Coronary artery (tissue), 2 donors: ENCODE results near the gene APRT.
"Not testable (repeated sequence)": the region's sequence is repeated elsewhere in the genome, so short reads cannot be mapped to it uniquely, and the experiment has no call there.

Experiments
- DNase-seq: peaks from one replicate; pipeline ENCODE4 v3.0.0-alpha.2; 2017; ENCODE audit warnings: low spot score
- H3K27ac ChIP-seq, 2 donors: fragments of 200-600 bp; sonication (generic); one replicate each; pipeline ENCODE4 v1.5.1; 2016 to 2019
- H3K4me3 ChIP-seq: fragments of 200-600 bp; sonication (generic); 2 replicates; pipeline ENCODE4 v1.5.1; 2016; ENCODE audit warnings: mild to moderate bottlenecking, moderate library complexity
- CTCF ChIP-seq: fragments of 200-600 bp; sonication (generic); IDR thresholded peaks from one replicate; pipeline ENCODE4 v1.5.1; 2019; ENCODE audit warnings: antibody characterized with exemption

Gene APRT

GRCh38 chr16:88824256-88825077 lies 12.7 kb upstream of the APRT start:
- no peak for TF ChIP-seq CTCF
- no peak overlapping the region for H3K27ac ChIP-seq
- no peak for DNase-seq

GRCh38 chr16:88823646-88824045 lies 11.9 kb upstream of the APRT start:
- DNase-seq, H3K4me3 ChIP-seq, H3K27ac ChIP-seq: not testable (repeated sequence)

More at GRCh38 chr16:88824256-88825077, 12.7 kb upstream of the APRT start:
- no peak overlapping the region for H3K4me3 ChIP-seq

GRCh38 chr16:88822281-88823040 lies 10.7 kb upstream of the APRT start:
- no peak for TF ChIP-seq CTCF
- Histone ChIP-seq H3K4me3 (no peak overlapping the region), H3K27ac (no peak overlapping the region)
- DNase-seq, result no peak

- H3K4me3 ChIP-seq, result no peak overlapping the region
- no peak overlapping the region for H3K27ac ChIP-seq
- DNase-seq, result no peak
Measured at GRCh38 chr16:88821168-88821850, 9.6 kb upstream of the APRT start.

GRCh38 chr16:88820385-88821025 lies 8.8 kb upstream of the APRT start:
- no peak for DNase-seq
- Histone ChIP-seq H3K27ac (no peak overlapping the region), H3K4me3 (no peak overlapping the region)
- no peak for TF ChIP-seq CTCF

More at GRCh38 chr16:88821168-88821850, 9.6 kb upstream of the APRT start:
- TF ChIP-seq CTCF, result no peak

- no peak for TF ChIP-seq CTCF
- Histone ChIP-seq H3K27ac (no peak overlapping the region), H3K4me3 (no peak overlapping the region)
- no peak for DNase-seq
Measured at GRCh38 chr16:88819126-88819525, 7.4 kb upstream of the APRT start.

GRCh38 chr16:88818575-88818874 lies 6.8 kb upstream of the APRT start:
- no peak for DNase-seq
- Histone ChIP-seq H3K27ac (no peak overlapping the region), H3K4me3 (no peak overlapping the region)
- TF ChIP-seq CTCF, result no peak
